Keratinocyte (primary cell): ENCODE measurements around the gene CACNA1B. TPM values are rescaled to one million over a fixed set of nuclear protein-coding genes. Genes with fewer than 3 reads are reported as not detected.

ENCODE experiments used
- DNase-seq: peaks from one replicate; pipeline ENCODE4 v3.0.0-alpha.2; 2011; ENCODE audit warnings: low read depth, missing footprints, low spot score
- FAIRE-seq: peaks from 2 replicates; lab custom pipeline; 2011; peaks lifted over from hg19 to GRCh38; lab: Jason Lieb, UNC
- H2AFZ ChIP-seq: 2 replicates; pipeline ENCODE4 v1.6.0; 2012; ENCODE audit warnings: low read length, control low read depth, inconsistent platforms; ENCODE audit not compliant: control insufficient read depth
- H3K27ac ChIP-seq: 2 replicates; pipeline ENCODE4 v1.5.1; 2011; ENCODE audit warnings: low read length; ENCODE audit not compliant: control insufficient read depth, insufficient read depth
- H3K27me3 ChIP-seq: 3 replicates; pipeline ENCODE4 v1.6.0; 2011; ENCODE audit warnings: low read length; ENCODE audit not compliant: control insufficient read depth, insufficient read depth; ENCODE audit errors: extremely low read depth
- H3K36me3 ChIP-seq, 2 experiments: 2 replicates in 1 of 2; 3 replicates in 1 of 2; pipeline ENCODE4 v1.5.1; 2011; ENCODE audit warnings: low read length in 2 of 2, mild to moderate bottlenecking in 1 of 2; ENCODE audit not compliant: control insufficient read depth in 2 of 2, insufficient read depth in 2 of 2; ENCODE audit errors: extremely low read depth in 1 of 2
- H3K4me1 ChIP-seq: 3 replicates; pipeline ENCODE4 v1.5.1; 2011; ENCODE audit warnings: low read length; ENCODE audit not compliant: control insufficient read depth, insufficient read depth; ENCODE audit errors: extremely low read depth
- H3K4me2 ChIP-seq: 3 replicates; pipeline ENCODE4 v1.6.0; 2011; ENCODE audit warnings: low read depth, low read length; ENCODE audit not compliant: control insufficient read depth, insufficient read depth; ENCODE audit errors: extremely low read depth
- H3K4me3 ChIP-seq, 3 experiments: fragments of 200-600 bp in 1 of 3; sonication (generic) in 1 of 3; 2 replicates in 2 of 3; 3 replicates in 1 of 3; pipeline ENCODE4 v1.5.1; 2011 to 2016; ENCODE audit warnings: low read length in 3 of 3, mild to moderate bottlenecking in 3 of 3, control low read depth in 2 of 3, inconsistent platforms in 1 of 3, low read depth in 1 of 3, mixed read lengths in 1 of 3, mixed run types in 1 of 3, moderate library complexity in 1 of 3; ENCODE audit not compliant: control insufficient read depth in 2 of 3, insufficient read depth in 2 of 3; ENCODE audit errors: extremely low read depth in 1 of 3
- H3K79me2 ChIP-seq: 2 replicates; pipeline ENCODE4 v1.6.0; 2012; ENCODE audit warnings: low read length; ENCODE audit not compliant: control insufficient read depth, insufficient read depth
- H3K9ac ChIP-seq: 3 replicates; pipeline ENCODE4 v1.6.0; 2011; ENCODE audit warnings: low read length; ENCODE audit not compliant: control insufficient read depth, insufficient read depth; ENCODE audit errors: extremely low read depth
- H3K9me1 ChIP-seq: 3 replicates; pipeline ENCODE4 v1.6.0; 2011; ENCODE audit warnings: low read length; ENCODE audit not compliant: control insufficient read depth, insufficient read depth; ENCODE audit errors: extremely low read depth
- H3K9me3 ChIP-seq: 2 replicates; pipeline ENCODE4 v1.5.1; 2012; ENCODE audit warnings: low read depth, low read length; ENCODE audit not compliant: control insufficient read depth
- H4K20me1 ChIP-seq: 3 replicates; pipeline ENCODE4 v1.6.0; 2011; ENCODE audit warnings: low read length; ENCODE audit not compliant: control insufficient read depth, insufficient read depth; ENCODE audit errors: extremely low read depth
- CTCF ChIP-seq, 3 experiments: IDR thresholded peaks in 1 of 3; conservative IDR thresholded peaks in 1 of 3; optimal IDR thresholded peaks in 1 of 3; 2 replicates in 2 of 3; 3 replicates in 1 of 3; pipeline versions ENCODE3 to v1.5.1; 2011; ENCODE audit warnings: low read length in 3 of 3, mild to moderate bottlenecking in 3 of 3, moderate library complexity in 2 of 3, control low read depth in 1 of 3, inconsistent platforms in 1 of 3; ENCODE audit not compliant: insufficient read depth in 2 of 3; ENCODE audit errors: extremely low read depth in 1 of 3
- EZH2 ChIP-seq: IDR thresholded peaks from one replicate; pipeline ENCODE4 v1.6.1; 2012; ENCODE audit warnings: inconsistent platforms, mild to moderate bottlenecking, low read length, moderate library complexity
- dilution Hi-C: fragments of 300-500 bp; cut with MboI; formaldehyde crosslinking; loops from one replicate; pipeline ENCODE4 v1.7.0; 2020; ENCODE audit warnings: low sequenced_read_pairs; ENCODE audit not compliant: extremely low pct_ligation_motif_present
- polyA plus RNA-seq, 5 experiments: library from polyadenylated mRNA; depleted of rRNA in 3 of 5; stranded (reverse) in 3 of 5; stranded (forward) in 1 of 5; unstranded in 1 of 5; fragments of >200 nt; gene quantifications; 1 replicate in 1 of 5; 2 replicates in 3 of 5; 3 replicates in 1 of 5; pipeline versions ENCODE4 v1.2.1 to v1.2.3, GENCODE V29; 2011 to 2012; ENCODE audit warnings: missing spikeins in 2 of 5, low read depth in 1 of 5, low replicate concordance in 1 of 5

CACNA1B gene
- polyA plus RNA-seq, 1 donor (not counting 4 experiments of a cell fraction or from before 2014, with no cell fraction given): 0.01 TPM

DNA sequence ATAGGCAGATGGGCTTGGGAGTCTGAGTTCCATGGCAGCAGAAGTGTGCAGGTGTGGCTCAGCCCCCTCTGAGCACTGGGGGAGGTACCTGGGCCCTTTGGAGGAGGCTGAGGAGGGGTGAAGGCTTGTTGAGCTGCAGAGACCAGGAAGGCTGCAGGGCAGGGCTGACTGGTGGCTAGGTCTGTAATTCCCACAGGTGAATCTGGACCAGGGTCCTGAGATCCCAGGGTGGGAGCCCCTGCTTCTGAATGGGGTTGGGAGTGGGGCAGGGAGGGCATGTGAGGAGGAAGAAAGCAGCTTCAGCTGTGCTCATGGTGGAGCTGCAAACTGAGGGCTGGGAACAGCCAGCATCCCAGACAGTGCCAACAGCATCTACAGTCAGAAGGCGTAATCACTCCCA is 111.1 kb downstream of the CACNA1B start:
- Histone ChIP-seq H3K27me3 (no peaks in the 10 kb centered on the region), H3K9me1 (no peaks in the 10 kb centered on the region)

DNA sequence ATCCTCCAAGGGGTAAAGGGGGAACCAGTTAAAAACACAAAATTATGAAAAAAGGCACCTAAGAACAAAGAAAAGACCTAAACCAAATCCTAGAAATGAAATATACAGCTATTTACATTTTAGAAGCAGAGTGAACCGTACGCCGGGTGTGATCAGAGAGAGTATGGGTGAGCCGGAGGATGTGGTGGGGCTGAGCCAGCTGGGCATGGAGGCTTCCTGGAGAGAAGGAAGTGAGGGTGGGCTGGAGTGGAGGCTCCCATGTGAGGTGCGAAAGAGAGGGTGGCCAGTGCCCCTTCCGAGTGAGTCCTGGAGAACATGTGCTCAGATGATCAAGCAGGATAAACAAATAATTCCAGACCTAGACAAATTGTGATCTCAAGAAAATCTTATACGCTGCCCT is 111.6 kb downstream of the CACNA1B start:
- Histone ChIP-seq H3K27ac (no peak overlapping the region), H3K4me2 (no peak overlapping the region), H3K9me3 (peaks cover 5% of the 10 kb centered on the region), H3K9me1 (no peaks in the 10 kb centered on the region), H3K4me3 (no peak overlapping the region), H2AFZ (no peak overlapping the region), H3K9ac (no peak overlapping the region), H3K27me3 (no peaks in the 10 kb centered on the region), H3K36me3 (no peaks in the 10 kb centered on the region), H3K4me1 (no peaks in the 10 kb centered on the region), H4K20me1 (no peaks in the 10 kb centered on the region), H3K79me2 (no peaks in the 10 kb centered on the region)
- DNase-seq (no peak), FAIRE-seq (no peak)
- TF ChIP-seq EZH2: no peak
- no peak for TF ChIP-seq CTCF (optimal IDR thresholded peaks at IDR 0.05 in 1 of 3, IDR thresholded peaks at IDR 0.05 in 1 of 3, conservative IDR thresholded peaks at IDR 0.05 in 1 of 3; ENCODE audit: extremely low read depth in 1 of 3, insufficient read depth in 2 of 3, low read length in 3 of 3)
- dilution Hi-C loops: no loop called here

More for the DNA sequence above, 111.1 kb downstream of the CACNA1B start:
- H3K4me3 ChIP-seq: no peak overlapping the region
- DNase-seq: no peak
- H3K36me3 ChIP-seq: no peaks in the 10 kb centered on the region
- H3K4me1 ChIP-seq: no peaks in the 10 kb centered on the region
- no peak overlapping the region for H3K4me2 ChIP-seq
- no peaks in the 10 kb centered on the region for H3K79me2 ChIP-seq
- H3K27ac ChIP-seq: no peak overlapping the region
- no peak for FAIRE-seq
- no peak overlapping the region for H2AFZ ChIP-seq
- H4K20me1 ChIP-seq: no peaks in the 10 kb centered on the region
- TF ChIP-seq EZH2 (no peak), CTCF (optimal IDR thresholded peaks at IDR 0.05 in 1 of 3, IDR thresholded peaks at IDR 0.05 in 1 of 3, conservative IDR thresholded peaks at IDR 0.05 in 1 of 3; ENCODE audit: extremely low read depth in 1 of 3, insufficient read depth in 2 of 3, low read length in 3 of 3) (no peak)
- dilution Hi-C loops: no loop called here
- H3K9me3 ChIP-seq: peaks cover 5% of the 10 kb centered on the region
- H3K9ac ChIP-seq: no peak overlapping the region
